ENCODE results near the gene RAB3B.
"Not testable (repeated sequence)": the region's sequence is repeated elsewhere in the genome, so short reads cannot be mapped to it uniquely, and the experiment has no call there.

The RAB3B gene

GRCh38 chr1:51988254-51988653, 2.2 kb downstream of the RAB3B start:
- no peak for DNase-seq

- DNase-seq: no peak
Measured at GRCh38 chr1:51986718-51987117, 3.8 kb downstream of the RAB3B start.

GRCh38 chr1:51982161-51982560, 8.3 kb downstream of the RAB3B start:
- DNase-seq: no peak

- no peak for DNase-seq
Measured at GRCh38 chr1:51981555-51981954, 8.9 kb downstream of the RAB3B start.

- no peak for DNase-seq
Measured at GRCh38 chr1:51978099-51978498, 12.4 kb downstream of the RAB3B start.

- no peak for DNase-seq
Measured at GRCh38 chr1:51976846-51977602, 13.5 kb downstream of the RAB3B start.

- peak; percentile 96 for DNase-seq
Measured at GRCh38 chr1:51973587-51974474, 16.7 kb downstream of the RAB3B start.

- DNase-seq: no peak
Measured at GRCh38 chr1:51969038-51969705, 21.3 kb downstream of the RAB3B start.

GRCh38 chr1:51968632-51969031, 21.9 kb downstream of the RAB3B start:
- no peak for DNase-seq

GRCh38 chr1:51967213-51967791, 23.2 kb downstream of the RAB3B start:
- not testable (repeated sequence) for DNase-seq

- DNase-seq: no peak
Measured at GRCh38 chr1:51966559-51966958, 23.9 kb downstream of the RAB3B start.

GRCh38 chr1:51964309-51964696, 26.2 kb downstream of the RAB3B start:
- DNase-seq: no peak

GRCh38 chr1:51963592-51964308, 26.8 kb downstream of the RAB3B start:
- DNase-seq: peak; percentile 49

- no peak for DNase-seq
Measured at GRCh38 chr1:51962486-51963356, 27.8 kb downstream of the RAB3B start.

GRCh38 chr1:51961954-51962353, 28.5 kb downstream of the RAB3B start:
- DNase-seq: no peak

GRCh38 chr1:51961231-51961630, 29.3 kb downstream of the RAB3B start:
- DNase-seq: no peak

GRCh38 chr1:51960262-51960661, 30.2 kb downstream of the RAB3B start:
- peak; percentile 22 for DNase-seq

GRCh38 chr1:51958824-51959223, 31.7 kb downstream of the RAB3B start:
- no peak for DNase-seq

- DNase-seq: peak; percentile 66
Measured at GRCh38 chr1:51957618-51958017, 32.9 kb downstream of the RAB3B start.

- DNase-seq: no peak
Measured at GRCh38 chr1:51956528-51957509, 33.7 kb downstream of the RAB3B start.
